ENCODE data around the gene CCDC177.
A peak's percentile ranks its signal among the peaks of the same experiment; 100 is the strongest.

CCDC177 gene

DNA sequence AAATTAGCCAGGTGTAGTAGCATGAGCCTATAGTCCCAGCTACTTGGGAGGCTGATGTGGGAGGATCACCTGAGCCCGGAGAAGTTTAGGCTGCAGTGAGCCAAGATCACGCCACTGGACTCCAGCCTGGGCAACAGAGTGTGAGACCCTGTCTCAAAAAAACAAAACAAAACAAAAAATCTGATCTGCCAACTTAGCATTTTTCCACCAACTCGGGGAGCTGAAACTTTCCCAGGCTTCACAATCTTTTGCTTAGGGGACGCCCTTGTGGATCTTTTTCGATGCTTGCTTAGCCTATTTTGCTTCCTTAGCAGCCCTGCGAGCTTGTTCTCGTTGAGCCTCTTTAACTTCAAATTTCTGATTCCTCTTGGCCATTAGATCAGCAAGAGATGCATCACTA, 13.8 kb downstream of the CCDC177 start:
- DNase-seq = no peak

DNA sequence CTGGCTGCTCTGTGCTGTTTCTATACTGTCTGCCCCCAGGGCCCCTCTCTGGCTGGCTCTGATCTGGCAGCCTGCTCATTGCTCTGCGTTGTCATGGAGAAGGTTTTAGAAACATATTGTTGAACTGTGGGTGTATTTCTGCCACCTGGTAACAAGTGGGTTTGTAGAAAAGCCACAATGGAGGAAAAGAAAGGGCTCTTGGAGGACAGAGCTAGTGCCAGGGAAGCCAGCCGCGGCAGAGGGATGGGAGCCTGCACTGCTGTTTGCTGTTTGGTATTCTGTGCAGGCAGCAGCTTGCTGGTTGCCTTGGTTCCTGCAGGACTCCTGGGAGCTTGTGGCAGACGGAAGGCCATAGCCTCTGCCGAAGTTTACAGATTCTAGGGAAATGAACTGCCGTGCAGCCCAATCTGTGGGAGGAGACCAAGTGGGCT, 15.1 kb downstream of the CCDC177 start:
- no peak for DNase-seq

DNA sequence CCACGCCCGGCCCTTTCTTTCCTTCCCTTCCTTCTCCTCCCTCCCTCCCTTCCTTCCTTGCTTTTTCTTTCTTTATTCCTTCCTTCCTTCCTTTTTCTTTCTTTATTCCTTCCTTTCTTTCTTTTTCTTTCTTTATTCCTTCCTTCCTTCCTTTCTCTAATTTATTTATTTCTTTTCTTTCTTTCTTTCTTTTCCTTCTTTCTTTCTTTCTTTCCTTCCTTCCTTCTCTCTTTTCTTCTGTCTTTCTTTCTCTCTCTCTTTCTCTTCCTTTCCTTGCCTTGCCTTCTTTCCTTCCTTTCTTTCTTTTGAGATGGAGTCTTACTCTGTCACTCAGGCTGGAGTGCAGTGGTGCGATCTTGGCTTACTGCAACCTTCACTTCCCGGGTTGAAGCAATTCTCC, 15.9 kb downstream of the CCDC177 start:
- no peak for DNase-seq

DNA sequence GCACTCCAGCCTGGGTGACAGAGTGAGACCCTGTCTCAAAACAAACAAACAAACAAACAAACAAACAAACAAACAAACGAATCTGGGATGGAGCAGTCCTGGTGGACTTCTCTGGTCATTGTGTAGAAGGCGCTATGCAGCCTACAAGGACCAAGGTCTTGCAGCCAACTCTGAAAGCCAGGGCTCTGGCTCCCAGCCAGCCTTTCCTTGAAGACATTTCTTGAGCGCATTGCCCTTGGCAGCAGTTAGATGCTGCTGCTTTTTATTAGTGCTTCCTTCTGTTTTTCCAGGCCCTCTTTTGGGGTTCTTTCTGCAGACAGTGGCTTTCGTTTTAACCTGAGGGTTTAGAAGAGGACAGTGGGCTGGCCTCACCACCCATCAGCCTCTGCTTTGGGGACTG, 20.2 kb downstream of the CCDC177 start:
- no peak for DNase-seq

DNA sequence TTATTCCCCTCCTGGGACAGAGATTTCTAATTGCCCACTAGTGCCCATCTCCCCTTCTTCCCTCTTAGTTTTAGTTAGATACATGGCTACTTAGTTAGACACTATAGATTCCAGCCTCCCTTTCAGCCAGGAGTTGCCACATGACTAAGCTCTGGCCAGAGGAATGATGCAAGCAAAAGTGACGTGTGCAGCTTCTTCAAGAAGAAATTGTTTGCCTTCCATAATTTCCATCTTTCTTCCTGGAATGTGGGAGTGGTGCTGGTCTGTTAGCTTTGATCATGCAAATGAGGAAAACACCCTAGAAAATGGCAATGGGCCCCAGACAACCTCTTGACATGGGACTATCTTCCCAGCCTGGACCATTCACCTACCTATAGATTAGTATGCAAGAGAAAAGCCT, 21.4 kb downstream of the CCDC177 start:
- no peak for DNase-seq

DNA sequence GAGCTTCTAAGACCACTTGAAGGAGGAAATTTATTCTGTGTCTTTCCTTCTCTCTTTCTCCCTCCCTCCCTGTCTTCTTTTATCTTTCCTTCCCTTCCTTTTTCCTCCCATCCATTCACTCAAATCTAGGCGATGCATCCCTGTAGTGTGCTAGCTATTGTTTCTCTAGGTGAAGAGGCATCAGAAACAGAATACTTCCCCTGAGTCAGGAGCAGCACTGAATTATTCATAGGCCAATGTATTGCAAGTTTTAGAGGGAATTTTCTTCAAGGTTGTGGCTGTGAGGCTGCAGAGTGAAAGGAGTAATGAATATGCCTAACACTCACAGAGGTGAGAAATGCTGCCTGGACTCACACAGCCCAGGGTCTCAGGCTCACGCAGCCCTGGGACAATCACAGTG, 23.2 kb downstream of the CCDC177 start:
- DNase-seq = no peak

DNA sequence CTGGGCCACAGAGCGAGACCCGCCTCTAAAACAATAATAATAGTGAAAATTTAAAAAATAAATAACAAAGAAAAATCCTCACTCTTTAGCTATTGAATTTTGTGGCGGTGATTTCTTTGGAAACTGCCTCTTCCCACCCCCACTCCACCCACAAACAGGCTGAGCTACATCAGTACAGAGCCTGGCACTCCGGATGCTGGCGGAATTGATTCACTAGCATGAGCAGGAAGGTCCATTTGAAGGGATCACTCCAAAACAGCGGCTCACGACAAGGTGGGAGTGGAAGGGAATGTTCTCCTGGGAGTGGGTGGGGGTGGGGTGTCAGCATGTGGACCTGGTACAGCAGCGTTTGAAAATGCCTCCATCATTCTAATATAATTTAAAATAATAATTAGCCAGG, 26.1 kb downstream of the CCDC177 start:
- DNase-seq = no peak

DNA sequence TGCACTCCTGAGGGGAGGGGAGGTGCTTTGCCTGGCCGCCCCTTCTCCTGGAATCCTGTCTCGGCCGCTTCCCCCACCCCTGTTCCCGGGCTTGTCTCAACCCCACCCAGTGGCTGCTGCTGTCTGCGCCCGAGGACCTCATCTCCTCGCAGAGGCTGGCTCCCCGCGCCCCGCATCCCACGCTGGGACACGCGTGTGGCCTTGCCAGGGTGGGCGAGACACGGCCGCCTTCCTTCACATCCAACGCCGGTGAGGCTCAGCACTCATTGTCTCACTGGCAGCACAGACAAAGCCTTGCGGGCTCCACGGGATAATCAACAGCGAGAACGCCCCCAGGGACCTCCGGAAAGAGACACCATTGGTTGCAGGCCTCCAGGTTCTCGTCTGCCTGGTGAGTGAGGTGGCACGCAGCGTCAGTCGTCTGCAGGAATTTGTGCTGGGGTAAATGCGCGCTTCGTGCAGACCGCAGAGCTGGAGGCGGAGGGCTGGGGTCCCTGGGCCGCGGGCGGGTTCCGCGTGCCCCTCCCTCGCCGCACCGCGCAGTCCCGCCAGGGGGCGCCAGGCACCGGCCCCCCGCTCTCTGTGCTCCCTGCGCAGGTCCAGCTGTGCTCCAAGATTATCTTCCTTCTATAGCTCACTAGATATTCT, 26.8 kb downstream of the CCDC177 start:
- peak; percentile 29 for DNase-seq

DNA sequence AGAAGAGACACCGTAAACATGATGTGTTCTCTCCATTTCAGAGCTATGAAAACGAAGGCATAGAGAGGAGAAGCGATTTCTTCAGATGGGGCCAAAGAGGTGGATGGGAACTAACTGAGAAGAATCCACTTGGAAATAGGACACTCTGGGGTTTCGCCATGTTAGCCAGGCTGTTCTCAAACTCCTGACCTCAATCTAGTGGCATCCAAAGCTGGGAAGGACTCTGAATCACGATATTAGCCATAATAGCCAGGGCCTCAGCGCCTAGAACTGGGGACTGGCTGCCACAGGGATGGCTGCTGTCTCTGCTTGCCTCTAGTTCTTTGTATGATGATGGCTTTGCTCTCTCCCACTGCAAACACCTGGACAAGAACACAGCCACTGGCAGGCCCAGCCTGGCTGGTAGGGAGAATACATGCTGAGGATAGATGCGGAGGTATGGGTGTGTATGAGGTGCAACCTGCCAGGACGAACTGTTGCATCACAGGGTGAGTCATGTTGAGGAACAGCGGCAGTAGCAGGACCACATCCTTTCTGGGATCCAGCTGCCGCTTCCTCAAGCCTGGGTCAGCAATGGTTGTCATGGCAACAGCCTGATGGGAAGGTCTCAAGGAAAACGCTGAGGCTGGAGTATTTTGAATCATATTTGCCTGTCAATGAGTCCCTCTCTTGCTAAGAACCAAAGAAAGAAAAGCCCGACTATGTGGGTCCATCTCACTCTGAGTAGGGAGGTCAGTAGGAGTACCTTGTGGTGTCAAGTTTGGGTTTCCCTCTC, 31.1 kb downstream of the CCDC177 start:
- no peak for DNase-seq

DNA sequence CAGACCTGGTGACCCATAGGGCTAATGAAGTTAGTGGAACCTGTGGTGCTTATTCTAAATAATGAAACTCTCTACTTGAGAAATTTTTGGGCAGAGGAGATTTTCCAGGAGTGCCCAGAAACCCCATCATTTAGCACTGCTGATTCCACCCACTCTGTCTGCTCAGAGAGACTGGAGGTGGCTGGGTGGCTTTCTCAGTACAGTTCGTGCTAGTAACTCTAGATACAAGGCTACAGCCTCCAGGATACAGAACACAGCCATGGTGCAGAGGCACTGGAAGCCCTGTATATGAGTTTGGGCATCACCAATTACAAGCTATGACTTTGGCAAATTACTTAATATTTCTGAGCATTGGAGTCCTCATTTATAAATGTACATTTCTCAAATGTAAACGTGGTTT, 32.4 kb downstream of the CCDC177 start:
- no peak for DNase-seq

DNA sequence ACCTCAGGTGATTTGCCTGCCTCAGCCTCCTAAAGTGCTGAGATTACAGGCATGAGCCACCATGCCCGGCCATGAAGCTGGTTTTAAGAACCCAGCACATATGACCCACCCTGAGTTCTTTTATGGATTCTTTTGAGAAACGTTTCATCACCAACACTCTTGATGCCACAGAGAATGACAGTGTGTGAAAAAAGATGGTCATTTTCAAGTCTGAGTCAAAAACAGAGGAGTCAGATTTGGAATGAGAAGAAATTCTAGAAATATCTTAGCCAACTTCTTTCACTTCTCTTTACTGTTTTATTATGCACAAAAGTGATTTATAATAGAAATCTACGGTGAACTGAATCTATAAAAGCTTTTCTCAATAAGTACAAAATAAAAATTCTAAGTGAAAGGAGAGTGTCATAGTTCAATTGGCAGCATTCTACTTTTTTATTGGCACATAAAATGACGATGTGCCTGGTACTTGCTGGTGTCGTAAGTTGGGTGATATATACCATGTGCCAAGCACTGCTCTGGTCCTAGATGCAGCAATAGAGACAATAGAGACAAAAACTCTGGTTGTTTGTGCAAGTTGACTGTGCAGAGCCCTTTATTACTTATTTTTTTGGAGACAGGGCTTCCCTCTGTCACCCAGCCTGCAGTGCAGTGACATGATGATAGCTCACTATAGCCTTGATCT, 33.9 kb downstream of the CCDC177 start:
- DNase-seq = no peak

DNA sequence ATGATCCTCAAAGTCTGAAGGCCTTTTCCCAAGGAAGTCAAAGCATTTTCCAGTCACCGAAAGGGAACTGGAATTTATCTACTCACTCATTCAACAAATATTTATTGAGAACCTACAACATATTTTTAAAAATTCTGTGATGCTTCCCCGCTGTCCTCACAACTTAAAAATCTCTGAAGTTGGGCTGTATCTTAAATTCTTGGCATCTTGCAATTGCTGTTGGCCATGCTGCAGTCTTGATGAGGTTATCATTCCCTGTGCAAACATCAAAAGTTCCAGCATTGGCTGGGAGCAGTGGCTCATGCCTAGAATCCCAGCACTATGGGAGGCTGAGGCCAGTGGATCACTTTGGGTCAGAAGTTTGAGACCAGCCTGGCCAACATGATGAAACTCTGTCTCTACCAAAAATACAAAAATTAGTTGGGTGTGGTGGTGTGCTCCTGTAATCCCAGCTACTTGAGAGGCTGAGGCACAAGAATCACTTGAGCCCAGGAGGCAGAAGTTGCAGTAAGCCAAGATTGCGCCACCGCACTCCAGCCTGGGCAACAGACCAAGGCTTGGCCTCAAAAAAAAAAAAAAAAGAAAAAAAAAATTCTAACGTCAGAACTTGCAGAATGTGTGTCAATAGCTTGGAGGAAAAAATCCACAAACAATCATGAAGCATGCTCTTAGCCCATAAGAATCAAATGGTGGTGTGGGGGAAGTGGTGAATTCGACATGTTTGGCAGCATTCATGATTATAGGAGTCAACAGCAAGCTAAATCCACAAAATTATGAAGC, 34.9 kb downstream of the CCDC177 start:
- no peak for DNase-seq

DNA sequence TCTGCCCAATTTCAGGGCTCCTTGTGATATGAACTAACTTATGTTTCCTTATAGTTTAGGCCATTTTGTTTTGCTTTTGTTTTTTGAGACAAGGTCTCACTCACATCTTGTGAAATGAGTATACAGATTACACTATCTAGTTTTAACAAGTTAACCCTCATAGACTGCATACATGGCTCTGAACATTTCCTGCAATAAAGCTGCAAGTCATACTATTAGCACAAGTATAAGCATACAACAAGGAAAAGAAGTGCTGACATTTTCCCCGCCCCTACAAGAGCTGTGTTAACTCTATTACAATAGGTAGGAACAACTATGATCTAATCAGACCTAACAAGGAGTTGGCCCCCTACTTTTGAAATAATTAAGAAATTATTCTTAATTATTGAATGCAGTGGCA, 35.9 kb downstream of the CCDC177 start:
- DNase-seq = no peak

DNA sequence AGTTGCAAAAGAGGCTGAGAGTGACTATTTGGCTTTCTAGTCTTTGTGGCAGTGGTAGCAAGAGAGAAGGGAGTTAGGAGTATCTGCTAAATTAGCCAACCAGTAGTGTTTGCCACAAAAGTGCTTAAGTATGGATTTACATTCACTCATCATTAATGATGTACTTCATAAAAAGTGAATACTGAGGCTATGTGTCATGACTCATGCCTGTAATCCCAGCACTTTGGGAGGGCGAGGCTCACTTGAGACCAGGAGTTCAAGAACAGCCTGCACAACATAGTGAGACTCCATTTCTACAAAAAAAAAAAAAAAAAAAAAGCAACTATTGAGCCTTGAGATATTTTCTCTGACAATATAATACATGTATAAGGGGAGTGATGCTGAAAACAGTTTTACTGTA, 36.8 kb downstream of the CCDC177 start:
- no peak for DNase-seq

DNA sequence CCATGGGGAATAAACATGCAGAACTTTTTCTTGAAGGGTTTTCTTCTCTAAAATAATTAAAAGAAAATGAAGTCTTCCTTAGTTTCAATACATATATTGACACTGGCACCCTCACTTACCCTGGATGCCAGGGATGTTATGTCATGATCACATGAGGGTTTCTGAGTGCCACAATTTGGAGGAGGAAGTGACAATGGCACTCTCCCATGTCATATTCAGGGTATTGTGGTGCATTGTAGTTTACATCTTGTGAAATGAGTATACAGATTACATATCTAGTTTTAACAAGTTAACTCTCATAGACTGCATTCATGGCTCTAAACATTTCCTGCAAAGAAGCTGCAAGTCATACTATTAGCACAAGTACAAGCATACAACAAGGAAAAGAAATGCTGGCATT, 37.7 kb downstream of the CCDC177 start:
- DNase-seq = no peak

DNA sequence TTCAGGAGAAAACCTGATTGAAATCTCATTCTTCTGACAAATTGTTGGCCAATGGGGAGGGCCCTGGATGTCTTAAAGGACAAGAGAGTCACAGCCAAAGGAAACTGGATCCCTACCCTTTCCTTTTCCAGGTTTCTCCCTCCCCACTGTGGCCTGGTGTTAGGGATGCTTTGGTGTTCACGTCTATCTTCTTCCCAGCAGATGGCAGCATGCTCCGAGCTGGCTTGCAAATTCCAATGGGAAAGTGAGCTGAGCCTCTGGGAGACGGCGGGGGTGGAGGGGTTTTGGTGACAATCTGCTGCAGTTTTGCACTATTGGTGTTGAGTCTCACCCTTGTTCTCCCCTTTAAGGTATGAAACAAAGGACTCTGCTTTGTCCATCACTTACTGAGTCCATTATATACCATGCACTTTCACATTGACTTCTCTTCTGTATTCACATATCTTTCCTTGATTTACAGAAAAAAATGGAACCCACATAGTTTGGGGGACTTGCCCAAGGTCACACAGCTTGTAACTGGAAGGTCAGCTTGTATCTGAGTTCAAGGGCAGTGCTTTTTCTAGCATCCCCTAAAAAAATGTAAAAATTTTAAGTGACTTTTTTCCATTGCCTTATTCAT, 39.3 kb downstream of the CCDC177 start:
- DNase-seq = no peak

DNA sequence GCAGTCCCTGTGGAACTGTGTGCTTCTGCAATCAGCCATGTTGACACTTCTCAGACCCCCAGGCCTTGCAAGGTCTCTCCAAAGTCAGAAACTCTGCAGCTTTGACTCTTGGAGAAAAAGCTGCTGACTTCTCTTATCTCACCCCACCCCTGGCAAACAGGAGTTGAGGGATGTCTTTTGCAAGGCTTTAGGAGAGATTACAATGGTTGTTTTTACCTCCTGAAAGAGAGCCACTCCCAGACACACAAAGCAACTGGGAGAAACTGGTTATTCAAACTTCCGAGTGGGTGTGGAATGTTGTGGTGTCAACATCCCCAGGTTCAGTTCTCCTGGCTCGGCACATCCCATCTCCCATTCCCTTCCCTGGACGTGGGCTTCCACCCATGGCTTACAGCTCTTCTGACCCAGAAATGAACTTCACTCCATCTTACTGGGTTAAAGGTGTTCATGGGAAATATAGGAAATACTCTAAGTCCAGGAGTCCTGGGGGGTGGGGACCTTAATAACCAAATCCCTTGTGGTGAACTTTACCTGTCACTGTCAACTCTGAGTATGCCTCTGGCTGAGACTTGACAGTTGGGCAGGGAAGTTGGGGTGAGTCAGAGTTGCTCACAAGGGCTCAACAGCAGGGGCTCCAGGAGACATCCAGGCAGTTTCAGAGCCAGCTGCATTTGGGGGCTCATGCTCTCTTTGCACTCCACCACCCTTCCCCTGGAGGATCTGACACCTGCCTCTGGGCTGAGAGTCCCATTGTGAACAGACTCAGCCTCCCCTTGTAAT, 41.9 kb downstream of the CCDC177 start:
- DNase-seq = no peak

DNA sequence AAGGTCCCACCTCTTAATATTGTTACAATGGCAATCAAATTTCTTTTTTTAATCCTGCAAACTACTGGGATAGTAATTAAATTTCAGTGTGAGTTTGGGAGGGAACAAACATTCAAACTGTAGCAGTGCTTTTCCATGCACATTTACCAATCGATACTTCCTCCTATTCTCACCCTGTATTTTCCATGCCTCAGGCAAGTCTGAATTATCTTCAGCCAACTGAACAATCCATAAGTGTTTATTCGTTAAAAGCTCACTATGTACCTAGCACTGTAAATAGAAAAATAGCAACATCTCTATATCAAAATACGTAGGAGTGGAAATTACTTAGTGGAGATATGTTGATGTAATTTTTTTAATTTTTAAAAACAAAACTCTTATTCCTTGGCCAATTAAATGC, 43.5 kb downstream of the CCDC177 start:
- no peak for DNase-seq

DNA sequence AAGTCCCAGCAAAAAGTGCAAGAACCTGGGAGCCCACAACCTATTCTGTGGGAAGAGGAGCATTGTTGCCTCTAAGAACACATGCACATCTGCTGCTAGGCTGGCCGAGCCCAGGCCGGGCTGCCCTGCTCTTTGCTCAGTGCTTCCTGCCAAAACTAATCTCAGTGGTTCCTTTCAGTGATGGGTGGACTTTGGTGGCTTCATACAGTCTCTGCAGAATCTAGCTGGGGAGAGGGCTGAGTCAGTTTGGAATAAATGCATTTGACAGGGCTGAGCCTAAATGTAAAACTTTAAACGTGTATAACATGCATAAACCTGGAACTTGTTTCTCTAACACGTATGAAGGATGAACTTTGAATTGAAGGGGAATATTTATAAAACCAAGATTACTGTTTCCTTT, 44.6 kb downstream of the CCDC177 start:
- DNase-seq = no peak

DNA sequence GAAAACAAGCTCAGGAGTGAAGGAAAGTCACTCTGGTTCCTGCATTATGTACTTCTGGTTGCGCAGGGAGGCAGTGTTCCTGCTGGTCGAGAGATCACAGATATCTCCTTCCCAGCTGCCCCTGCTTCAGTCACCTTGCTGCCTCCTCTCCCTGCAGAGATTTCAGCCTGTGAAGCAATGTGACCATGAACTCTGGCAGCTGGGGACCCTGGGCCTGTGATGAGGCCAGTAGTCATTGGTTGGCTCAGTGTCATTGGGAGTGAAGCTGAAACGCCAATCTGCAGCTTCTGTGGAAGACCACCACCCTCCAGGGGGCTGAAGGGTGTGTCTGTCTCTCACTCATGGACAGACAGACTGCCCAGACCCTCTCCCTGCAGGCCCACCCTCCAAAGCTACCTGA, 45.1 kb downstream of the CCDC177 start:
- DNase-seq = no peak

DNA sequence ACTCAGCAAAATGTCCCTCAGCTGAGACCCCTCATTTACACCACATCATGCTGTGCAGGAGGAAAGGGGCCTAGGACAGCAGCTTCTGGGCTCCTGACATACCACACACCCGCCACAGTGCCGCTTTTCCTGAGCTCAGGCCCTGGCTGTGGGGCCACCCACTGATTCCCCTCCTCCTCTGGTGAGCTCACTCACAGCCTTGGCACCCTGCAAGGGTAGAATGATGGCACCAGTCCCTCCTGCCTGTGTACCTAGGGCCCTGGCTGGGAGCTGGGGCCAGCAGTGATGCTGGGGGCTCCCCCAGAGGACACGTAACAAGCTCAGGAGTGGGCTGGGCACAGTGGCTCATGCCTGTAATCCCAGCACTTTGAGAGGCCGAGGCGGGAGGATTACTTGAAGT, 45.7 kb downstream of the CCDC177 start:
- no peak for DNase-seq

DNA sequence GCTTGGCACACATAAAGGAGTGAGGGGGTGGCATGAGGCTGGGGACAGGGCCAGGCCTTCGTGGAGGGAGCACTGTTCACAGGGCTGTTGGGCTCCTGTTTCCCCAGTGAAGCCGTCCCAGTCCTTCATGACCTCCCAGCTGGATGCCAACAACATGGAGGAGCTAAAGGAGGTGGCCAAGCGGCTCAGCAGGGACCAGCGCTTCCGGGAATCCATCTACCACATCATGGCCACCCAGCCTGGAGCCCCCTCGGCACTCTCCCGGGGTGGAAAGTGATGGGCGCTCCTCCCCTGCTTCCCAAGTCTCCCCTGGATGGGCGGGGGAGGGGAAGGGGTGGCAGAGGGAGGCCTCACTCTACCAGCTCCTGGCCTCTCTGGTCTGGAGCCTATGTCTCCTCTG, 46.5 kb downstream of the CCDC177 start:
- no peak for DNase-seq
